NCI-H2227 (cell line): ENCODE measurements around the gene STAG3.
A peak's percentile ranks its signal among the peaks of the same experiment; 100 is the strongest.
"Not testable (repeated sequence)": the region's sequence is repeated elsewhere in the genome, so short reads cannot be mapped to it uniquely, and the experiment has no call there.

Experiments
- DNase-seq: peaks from one replicate; lab custom pipeline; 2025; ENCODE audit not compliant: unreplicated experiment; lab: John Stamatoyannopoulos, UW

The STAG3 gene

DNA sequence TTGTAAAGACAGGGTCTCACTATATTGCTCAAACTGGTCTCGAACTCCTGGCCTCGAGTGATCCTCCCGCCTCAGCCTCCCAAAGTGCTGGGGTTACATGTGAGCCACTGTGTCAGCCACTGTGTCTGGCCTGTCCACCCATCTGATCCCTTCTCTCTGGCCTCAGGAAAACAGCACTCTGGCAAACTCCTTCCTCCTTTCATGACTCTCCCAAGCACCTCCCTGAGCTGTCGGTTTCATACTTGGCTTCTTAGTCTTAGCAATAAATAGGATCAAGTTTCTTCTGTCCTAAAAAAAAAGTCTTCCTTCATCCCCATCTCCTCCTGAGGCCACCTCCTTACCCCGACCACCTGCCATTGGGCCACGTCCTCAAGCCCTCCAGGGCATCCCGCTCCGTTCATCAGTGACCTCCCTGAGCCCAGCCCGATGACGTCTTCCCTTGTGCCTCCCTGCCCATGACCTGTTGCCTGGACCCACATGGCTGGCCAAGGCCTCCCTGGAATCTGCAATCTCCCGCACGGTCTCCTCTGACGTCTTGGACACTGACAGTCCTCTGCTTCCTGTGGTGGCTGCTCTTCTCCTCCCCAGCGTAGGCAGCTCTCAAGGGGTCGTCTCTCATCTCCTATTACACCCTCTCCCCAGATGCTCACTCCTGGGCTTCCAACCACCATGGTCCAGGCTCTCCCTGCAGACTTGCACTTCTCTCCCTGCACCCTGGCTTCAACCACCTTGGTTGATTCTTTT, 68.6 kb downstream of the STAG3 start:
- not testable (repeated sequence) for DNase-seq

DNA sequence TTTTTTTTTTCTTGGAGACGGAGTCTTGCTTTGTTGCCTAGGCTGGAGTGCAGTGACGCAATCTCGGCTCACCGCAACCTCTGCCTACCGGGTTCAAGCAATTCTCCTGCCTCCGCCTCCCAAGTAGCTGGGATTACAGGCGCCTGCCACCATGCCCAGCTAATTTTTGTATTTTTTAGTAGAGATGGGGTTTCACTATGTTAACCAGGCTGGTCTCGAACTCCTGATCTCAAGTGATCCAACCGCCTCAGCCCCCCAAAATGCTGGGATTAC, 69.1 kb downstream of the STAG3 start:
- DNase-seq = not testable (repeated sequence)

DNA sequence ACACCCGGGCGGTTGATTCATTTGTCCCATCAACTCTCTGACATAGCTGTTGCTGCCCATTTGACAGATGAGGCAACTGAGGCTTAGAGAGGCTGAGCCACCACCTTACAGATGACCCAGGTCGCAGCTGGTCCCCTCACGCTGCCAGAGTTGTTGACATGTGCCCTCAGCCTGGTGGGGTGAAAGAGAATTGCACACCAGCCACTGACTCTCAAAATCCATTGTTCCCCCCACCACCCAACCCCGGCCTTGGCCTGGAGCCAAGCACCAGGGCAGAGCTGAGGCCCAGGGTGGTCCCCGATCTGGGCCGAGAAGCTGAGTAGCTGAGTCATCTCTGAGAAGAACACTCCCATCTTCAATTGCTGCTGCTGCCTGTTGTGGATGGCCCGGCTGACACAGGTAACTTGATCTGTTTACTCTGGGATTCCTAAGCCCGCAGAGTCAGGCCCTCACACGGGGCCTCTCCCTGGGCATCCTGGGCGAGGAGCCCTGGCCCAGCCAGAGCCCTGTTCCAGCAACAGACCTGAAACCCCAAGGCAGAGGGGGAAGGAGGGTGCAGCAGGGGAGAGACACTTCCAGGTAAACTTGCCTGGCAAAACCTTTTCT, 69.5 kb downstream of the STAG3 start:
- DNase-seq = peak; percentile 78

DNA sequence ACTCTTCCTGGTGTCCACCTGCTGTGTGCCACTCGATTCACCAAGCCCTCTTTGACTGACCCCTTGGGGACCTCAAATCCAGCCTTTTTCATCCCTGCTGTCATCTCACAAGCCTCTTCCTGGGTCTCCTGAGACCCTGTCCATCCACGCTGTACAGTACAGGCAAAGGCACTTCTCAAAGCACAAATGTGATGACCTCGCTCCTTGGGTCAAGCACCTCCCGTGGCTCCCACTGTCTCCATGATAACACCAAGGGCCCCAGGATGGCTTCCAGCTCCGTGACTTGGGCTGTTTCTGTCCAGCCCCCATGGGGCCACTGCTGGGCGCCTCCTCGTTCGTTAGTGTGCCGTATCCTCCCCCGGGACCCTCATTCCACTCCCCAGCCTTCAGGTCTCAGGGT, 70.8 kb downstream of the STAG3 start:
- no peak for DNase-seq

DNA sequence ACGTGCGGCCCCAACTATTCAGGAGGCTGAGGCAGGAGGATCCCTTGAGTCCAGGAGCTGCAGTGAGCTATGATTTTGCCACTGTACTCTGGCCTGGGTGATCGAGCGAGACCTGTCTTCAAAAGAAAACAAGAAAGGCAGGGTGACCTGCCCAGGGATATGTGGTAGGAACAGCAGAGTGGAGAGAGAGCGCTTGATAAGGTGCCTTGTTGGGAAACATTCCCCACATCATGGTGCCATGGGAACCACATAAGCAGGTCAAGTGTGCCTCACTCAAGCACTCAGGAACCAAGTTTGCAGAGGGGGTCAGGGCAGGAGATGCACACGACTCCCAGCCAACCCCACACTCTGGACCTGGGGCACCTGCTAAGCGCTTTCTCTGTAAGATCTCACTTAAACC, 79.3 kb downstream of the STAG3 start:
- no peak for DNase-seq

DNA sequence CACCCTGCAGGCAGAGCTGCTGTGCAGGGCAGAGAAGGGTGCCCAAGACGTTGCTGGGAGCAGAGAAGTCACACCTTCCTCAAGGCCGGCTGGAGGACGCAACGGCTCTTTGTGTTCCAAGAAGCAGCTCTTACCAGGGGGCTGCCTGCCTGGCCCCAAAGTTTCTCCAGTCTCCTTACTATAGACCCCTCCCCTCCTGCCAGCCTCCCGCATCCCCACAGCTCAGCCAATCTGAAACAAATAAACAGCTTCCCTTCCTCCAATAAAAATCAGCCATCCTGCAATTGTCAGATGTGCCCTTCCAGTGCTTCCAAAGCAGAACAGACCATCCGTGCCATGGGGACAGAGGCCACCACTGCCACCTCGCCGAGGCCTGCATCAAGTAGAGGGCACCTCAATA, 82.3 kb downstream of the STAG3 start:
- not testable (repeated sequence) for DNase-seq

DNA sequence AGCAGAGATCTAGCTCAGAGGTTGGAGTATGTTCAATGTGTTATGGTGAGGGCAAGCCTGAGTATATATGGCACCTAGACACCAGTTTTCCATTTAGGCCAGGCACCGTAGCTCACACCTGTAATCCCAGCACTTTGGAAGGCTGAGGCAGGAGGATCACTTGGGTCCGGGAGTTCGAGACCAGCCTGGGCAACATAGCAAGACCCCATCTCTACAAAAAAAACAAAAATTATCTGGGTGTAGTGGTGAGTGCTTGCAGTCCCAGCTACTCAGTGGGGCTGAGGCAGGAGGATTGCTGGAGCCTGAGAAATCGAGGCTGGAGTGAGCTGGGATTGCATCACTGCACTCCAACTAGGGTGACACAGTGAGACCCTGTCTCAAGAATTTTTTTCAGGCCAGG, 85.2 kb downstream of the STAG3 start:
- not testable (repeated sequence) for DNase-seq
